H1 (cell line): ENCODE measurements around the gene RAD51B. TPM values are rescaled to one million over a fixed set of nuclear protein-coding genes. Genes with fewer than 3 reads are reported as not detected.

Source experiments
- FOSL1 ChIP-seq: IDR thresholded peaks from 2 replicates; pipeline ENCODE4 v1.6.1; 2011; ENCODE audit warnings: mild to moderate bottlenecking, low read depth, low read length, moderate library complexity; ENCODE audit not compliant: insufficient read depth
- GTF2F1 ChIP-seq: IDR thresholded peaks from 2 replicates; pipeline ENCODE4 v1.6.1; 2012; ENCODE audit warnings: low read depth, low read length, improper control_type of control experiment, borderline replicate concordance
- MAFK ChIP-seq: IDR thresholded peaks from 2 replicates; pipeline ENCODE4 v1.6.1; 2012; ENCODE audit warnings: low read depth, mild to moderate bottlenecking, improper control_type of control experiment, low read length
- NANOG ChIP-seq: IDR thresholded peaks from 2 replicates; pipeline ENCODE4 v1.6.1; 2011; ENCODE audit warnings: low read length, low read depth, mild to moderate bottlenecking, inconsistent platforms; ENCODE audit not compliant: insufficient read depth, poor library complexity, severe bottlenecking
- RAD21 ChIP-seq, 2 experiments: IDR thresholded peaks in 1 of 2; conservative IDR thresholded peaks in 1 of 2; 2 replicates each; pipeline ENCODE4 v1.6.1; 2011; ENCODE audit warnings: low read depth in 2 of 2, low read length in 2 of 2, improper control_type of control experiment in 1 of 2, inconsistent platforms in 1 of 2, mild to moderate bottlenecking in 1 of 2, moderate library complexity in 1 of 2
- RFX5 ChIP-seq: IDR thresholded peaks from 2 replicates; pipeline ENCODE4 v1.6.1; 2011; ENCODE audit warnings: low read depth, low read length, improper control_type of control experiment, borderline replicate concordance
- SAP30 ChIP-seq: fragments of 300-600 bp; sonication (generic); IDR thresholded peaks from 2 replicates; pipeline ENCODE4 v1.7.1; 2012; ENCODE audit warnings: low read length, moderate library complexity, mild to moderate bottlenecking, inconsistent platforms; ENCODE audit not compliant: insufficient read depth, insufficient replicate concordance
- SIRT6 ChIP-seq: IDR thresholded peaks from one replicate; pipeline ENCODE4 v1.7.1; 2012; ENCODE audit warnings: low read length, inconsistent platforms
- SP2 ChIP-seq: IDR thresholded peaks from 2 replicates; pipeline ENCODE4 v1.6.1; 2012; ENCODE audit warnings: mild to moderate bottlenecking, low read length, inconsistent platforms
- YY1 ChIP-seq: IDR thresholded peaks from 2 replicates; pipeline ENCODE4 v1.6.1; 2011; ENCODE audit warnings: low read depth, mild to moderate bottlenecking, low read length
- polyA plus RNA-seq, 7 experiments: library from polyadenylated mRNA; depleted of rRNA in 3 of 7; stranded (reverse) in 5 of 7; unstranded in 2 of 7; fragments of >200 nt in 5 of 7; fragments of 200-250 nt in 2 of 7; gene quantifications; 1 replicate in 5 of 7; 2 replicates in 1 of 7; 4 replicates in 1 of 7; pipeline versions ENCODE4 v1.2.1 to v1.2.3, GENCODE V29; 2011 to 2013; ENCODE audit warnings: missing spikeins in 2 of 7, mixed read lengths in 2 of 7
- total RNA-seq: library from RNA; stranded (reverse); fragmentation: NEBNext Ultra II Directional; extraction: Animal tissue kit (Norgen Biotek cat#: 25700); gene quantifications from 2 replicates; pipeline ENCODE4 v1.2.1, GENCODE V29; 2021
- TF ChIP-seq, protein P1 (sequence below): fragments of 300-600 bp; sonication (generic); IDR thresholded peaks from 2 replicates; pipeline ENCODE4 v1.7.1; 2012; ENCODE audit warnings: low read length, moderate library complexity, mild to moderate bottlenecking, inconsistent platforms; ENCODE audit not compliant: insufficient replicate concordance

RAD51B gene
- total and polyA plus RNA-seq, 2 of the 8 experiments (the other 6 are each of a cell fraction or from before 2014, with no cell fraction given), result 3.9 to 14.9 TPM

- TF ChIP-seq, protein P1, sequence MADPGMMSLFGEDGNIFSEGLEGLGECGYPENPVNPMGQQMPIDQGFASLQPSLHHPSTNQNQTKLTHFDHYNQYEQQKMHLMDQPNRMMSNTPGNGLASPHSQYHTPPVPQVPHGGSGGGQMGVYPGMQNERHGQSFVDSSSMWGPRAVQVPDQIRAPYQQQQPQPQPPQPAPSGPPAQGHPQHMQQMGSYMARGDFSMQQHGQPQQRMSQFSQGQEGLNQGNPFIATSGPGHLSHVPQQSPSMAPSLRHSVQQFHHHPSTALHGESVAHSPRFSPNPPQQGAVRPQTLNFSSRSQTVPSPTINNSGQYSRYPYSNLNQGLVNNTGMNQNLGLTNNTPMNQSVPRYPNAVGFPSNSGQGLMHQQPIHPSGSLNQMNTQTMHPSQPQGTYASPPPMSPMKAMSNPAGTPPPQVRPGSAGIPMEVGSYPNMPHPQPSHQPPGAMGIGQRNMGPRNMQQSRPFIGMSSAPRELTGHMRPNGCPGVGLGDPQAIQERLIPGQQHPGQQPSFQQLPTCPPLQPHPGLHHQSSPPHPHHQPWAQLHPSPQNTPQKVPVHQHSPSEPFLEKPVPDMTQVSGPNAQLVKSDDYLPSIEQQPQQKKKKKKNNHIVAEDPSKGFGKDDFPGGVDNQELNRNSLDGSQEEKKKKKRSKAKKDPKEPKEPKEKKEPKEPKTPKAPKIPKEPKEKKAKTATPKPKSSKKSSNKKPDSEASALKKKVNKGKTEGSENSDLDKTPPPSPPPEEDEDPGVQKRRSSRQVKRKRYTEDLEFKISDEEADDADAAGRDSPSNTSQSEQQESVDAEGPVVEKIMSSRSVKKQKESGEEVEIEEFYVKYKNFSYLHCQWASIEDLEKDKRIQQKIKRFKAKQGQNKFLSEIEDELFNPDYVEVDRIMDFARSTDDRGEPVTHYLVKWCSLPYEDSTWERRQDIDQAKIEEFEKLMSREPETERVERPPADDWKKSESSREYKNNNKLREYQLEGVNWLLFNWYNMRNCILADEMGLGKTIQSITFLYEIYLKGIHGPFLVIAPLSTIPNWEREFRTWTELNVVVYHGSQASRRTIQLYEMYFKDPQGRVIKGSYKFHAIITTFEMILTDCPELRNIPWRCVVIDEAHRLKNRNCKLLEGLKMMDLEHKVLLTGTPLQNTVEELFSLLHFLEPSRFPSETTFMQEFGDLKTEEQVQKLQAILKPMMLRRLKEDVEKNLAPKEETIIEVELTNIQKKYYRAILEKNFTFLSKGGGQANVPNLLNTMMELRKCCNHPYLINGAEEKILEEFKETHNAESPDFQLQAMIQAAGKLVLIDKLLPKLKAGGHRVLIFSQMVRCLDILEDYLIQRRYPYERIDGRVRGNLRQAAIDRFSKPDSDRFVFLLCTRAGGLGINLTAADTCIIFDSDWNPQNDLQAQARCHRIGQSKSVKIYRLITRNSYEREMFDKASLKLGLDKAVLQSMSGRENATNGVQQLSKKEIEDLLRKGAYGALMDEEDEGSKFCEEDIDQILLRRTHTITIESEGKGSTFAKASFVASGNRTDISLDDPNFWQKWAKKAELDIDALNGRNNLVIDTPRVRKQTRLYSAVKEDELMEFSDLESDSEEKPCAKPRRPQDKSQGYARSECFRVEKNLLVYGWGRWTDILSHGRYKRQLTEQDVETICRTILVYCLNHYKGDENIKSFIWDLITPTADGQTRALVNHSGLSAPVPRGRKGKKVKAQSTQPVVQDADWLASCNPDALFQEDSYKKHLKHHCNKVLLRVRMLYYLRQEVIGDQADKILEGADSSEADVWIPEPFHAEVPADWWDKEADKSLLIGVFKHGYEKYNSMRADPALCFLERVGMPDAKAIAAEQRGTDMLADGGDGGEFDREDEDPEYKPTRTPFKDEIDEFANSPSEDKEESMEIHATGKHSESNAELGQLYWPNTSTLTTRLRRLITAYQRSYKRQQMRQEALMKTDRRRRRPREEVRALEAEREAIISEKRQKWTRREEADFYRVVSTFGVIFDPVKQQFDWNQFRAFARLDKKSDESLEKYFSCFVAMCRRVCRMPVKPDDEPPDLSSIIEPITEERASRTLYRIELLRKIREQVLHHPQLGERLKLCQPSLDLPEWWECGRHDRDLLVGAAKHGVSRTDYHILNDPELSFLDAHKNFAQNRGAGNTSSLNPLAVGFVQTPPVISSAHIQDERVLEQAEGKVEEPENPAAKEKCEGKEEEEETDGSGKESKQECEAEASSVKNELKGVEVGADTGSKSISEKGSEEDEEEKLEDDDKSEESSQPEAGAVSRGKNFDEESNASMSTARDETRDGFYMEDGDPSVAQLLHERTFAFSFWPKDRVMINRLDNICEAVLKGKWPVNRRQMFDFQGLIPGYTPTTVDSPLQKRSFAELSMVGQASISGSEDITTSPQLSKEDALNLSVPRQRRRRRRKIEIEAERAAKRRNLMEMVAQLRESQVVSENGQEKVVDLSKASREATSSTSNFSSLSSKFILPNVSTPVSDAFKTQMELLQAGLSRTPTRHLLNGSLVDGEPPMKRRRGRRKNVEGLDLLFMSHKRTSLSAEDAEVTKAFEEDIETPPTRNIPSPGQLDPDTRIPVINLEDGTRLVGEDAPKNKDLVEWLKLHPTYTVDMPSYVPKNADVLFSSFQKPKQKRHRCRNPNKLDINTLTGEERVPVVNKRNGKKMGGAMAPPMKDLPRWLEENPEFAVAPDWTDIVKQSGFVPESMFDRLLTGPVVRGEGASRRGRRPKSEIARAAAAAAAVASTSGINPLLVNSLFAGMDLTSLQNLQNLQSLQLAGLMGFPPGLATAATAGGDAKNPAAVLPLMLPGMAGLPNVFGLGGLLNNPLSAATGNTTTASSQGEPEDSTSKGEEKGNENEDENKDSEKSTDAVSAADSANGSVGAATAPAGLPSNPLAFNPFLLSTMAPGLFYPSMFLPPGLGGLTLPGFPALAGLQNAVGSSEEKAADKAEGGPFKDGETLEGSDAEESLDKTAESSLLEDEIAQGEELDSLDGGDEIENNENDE, result no peak
- TF ChIP-seq FOSL1, result no peak
- no peak for TF ChIP-seq RAD21 (IDR thresholded peaks at IDR 0.05 in 1 of 2, conservative IDR thresholded peaks at IDR 0.05 in 1 of 2; ENCODE audit: low read depth in 2 of 2, low read length in 2 of 2)
- TF ChIP-seq SIRT6, result no peak
- TF ChIP-seq YY1, result no peak
- no peak for TF ChIP-seq MAFK
- no peak for TF ChIP-seq NANOG
- no peak for TF ChIP-seq RFX5
- TF ChIP-seq GTF2F1, result no peak
- no peak for TF ChIP-seq SAP30
- TF ChIP-seq SP2, result no peak
Observed at GRCh38 chr14:67856827-67857226, 37.2 kb downstream of the RAD51B start (continued).
